Activated T-helper 1 cell treated with anti-CD3 and anti-CD28 coated beads, Interleukin-2, amount 50 U/mL, for 16 hours (primary cell): Measurements from ENCODE around the gene RPL27A.

ENCODE experiments used
- DNase-seq, 2 donors: peaks; one replicate each; pipeline ENCODE4 v3.0.0-alpha.2; 2020; ENCODE audit warnings: low read depth in 1 of 2, low spot score in 1 of 2

The RPL27A gene

GRCh38 chr11:8720868-8721608 is 38.4 kb downstream of the RPL27A start:
- no peak for DNase-seq

- DNase-seq = no peak
These were observed 39.3 kb downstream of the RPL27A start for GRCh38 chr11:8721609-8722500.

- DNase-seq = no peak
These were observed 40.2 kb downstream of the RPL27A start for GRCh38 chr11:8722809-8723208.

GRCh38 chr11:8723711-8724110 is 41.1 kb downstream of the RPL27A start:
- DNase-seq = no peak

- no peak for DNase-seq
These were observed 42.1 kb downstream of the RPL27A start for GRCh38 chr11:8724682-8725081.

- DNase-seq = no peak
These were observed 43.8 kb downstream of the RPL27A start for GRCh38 chr11:8726395-8726794.

- DNase-seq = no peak
These were observed 46.0 kb downstream of the RPL27A start for GRCh38 chr11:8728563-8728962.

GRCh38 chr11:8729067-8729466 is 46.5 kb downstream of the RPL27A start:
- no peak for DNase-seq

GRCh38 chr11:8729837-8730696 is 47.5 kb downstream of the RPL27A start:
- DNase-seq = no peak

GRCh38 chr11:8730697-8731020 is 48.1 kb downstream of the RPL27A start:
- no peak for DNase-seq

- no peak for DNase-seq
These were observed 49.2 kb downstream of the RPL27A start for GRCh38 chr11:8731647-8732323.

GRCh38 chr11:8732324-8732670 is 49.7 kb downstream of the RPL27A start:
- DNase-seq = no peak

GRCh38 chr11:8732748-8733241 is 50.2 kb downstream of the RPL27A start:
- no peak for DNase-seq

GRCh38 chr11:8733852-8734251 is 51.3 kb downstream of the RPL27A start:
- DNase-seq = no peak

- DNase-seq = no peak
These were observed 52.5 kb downstream of the RPL27A start for GRCh38 chr11:8735094-8735493.

- DNase-seq = no peak
These were observed 56.8 kb downstream of the RPL27A start for GRCh38 chr11:8739309-8739793.
